BE2C (cell line): Measurements from ENCODE around the gene OCA2.

Experiments
- DNase-seq: peaks from one replicate; pipeline ENCODE4 v3.0.0-alpha.2; 2020
- H3K27me3 ChIP-seq: fragments of 250-450 bp; sonication (Bioruptor Pico); 2 replicates; pipeline ENCODE4 v1.5.1; 2020; ENCODE audit warnings: mild to moderate bottlenecking
- H3K36me3 ChIP-seq: fragments of 250-450 bp; sonication (Bioruptor Pico); 2 replicates; pipeline ENCODE4 v1.5.1; 2020; ENCODE audit warnings: mild to moderate bottlenecking
- H3K4me1 ChIP-seq: fragments of 250-450 bp; sonication (Bioruptor Pico); 2 replicates; pipeline ENCODE4 v1.5.1; 2020
- H3K4me3 ChIP-seq: 2 replicates; pipeline ENCODE4 v1.5.1; 2011; ENCODE audit warnings: low read depth, low read length
- H3K9me3 ChIP-seq: fragments of 250-450 bp; sonication (Bioruptor Pico); 2 replicates; pipeline ENCODE4 v1.5.1; 2020
- TF ChIP-seq, protein P1 (sequence below): IDR thresholded peaks from 2 replicates; pipeline ENCODE4 v1.5.1; 2012; ENCODE audit warnings: mild to moderate bottlenecking, low read depth, low read length

Gene OCA2

DNA sequence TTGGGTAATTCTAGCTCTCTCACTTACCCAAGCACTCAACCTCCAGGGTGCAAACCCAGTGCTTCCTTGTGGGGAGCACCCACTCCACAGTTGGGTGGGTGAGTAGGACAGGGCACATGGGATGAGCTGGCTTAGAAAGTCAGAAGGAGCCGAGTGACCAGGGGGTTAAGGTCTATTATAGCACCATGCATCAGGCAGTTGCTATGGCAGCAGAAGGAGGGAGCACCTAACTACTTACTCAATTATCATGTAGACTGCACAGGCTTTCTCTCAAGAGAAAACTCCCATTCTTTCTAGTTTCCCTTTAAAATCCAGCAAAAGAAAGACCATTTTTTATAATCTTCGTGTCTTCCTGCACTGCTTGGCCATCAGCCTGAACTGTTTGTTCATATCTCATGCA is 163.0 kb downstream of the OCA2 start:
- no peaks in the 10 kb centered on the region for H3K9me3 ChIP-seq
- no peaks in the 10 kb centered on the region for H3K36me3 ChIP-seq
- no peak for DNase-seq
- H3K27me3 ChIP-seq = no peaks in the 10 kb centered on the region
- no peak overlapping the region for H3K4me3 ChIP-seq
- TF ChIP-seq, protein P1, sequence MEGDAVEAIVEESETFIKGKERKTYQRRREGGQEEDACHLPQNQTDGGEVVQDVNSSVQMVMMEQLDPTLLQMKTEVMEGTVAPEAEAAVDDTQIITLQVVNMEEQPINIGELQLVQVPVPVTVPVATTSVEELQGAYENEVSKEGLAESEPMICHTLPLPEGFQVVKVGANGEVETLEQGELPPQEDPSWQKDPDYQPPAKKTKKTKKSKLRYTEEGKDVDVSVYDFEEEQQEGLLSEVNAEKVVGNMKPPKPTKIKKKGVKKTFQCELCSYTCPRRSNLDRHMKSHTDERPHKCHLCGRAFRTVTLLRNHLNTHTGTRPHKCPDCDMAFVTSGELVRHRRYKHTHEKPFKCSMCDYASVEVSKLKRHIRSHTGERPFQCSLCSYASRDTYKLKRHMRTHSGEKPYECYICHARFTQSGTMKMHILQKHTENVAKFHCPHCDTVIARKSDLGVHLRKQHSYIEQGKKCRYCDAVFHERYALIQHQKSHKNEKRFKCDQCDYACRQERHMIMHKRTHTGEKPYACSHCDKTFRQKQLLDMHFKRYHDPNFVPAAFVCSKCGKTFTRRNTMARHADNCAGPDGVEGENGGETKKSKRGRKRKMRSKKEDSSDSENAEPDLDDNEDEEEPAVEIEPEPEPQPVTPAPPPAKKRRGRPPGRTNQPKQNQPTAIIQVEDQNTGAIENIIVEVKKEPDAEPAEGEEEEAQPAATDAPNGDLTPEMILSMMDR = no peak
- H3K4me1 ChIP-seq = no peaks in the 10 kb centered on the region

DNA sequence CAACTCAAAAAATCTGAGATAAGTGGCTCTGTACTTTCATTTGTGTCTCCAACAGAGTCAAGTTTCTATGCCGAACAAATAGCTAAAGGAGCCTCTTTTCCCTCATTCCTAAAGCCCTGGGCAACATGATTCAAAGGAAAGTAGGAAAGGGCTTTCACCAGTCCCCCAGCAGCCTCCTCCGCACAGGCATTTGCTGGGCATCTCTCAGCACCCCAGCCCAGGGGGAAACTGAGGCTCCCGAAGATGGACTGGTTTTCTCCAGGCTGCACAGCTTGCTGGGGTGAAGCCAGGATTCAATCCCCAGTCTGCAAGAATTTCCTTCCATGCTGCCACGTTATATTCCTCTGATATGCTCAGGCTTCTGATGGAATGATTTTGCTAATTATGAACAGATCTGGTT is 163.8 kb downstream of the OCA2 start:
- H3K27me3 ChIP-seq = no peaks in the 10 kb centered on the region
- no peak for DNase-seq
- H3K9me3 ChIP-seq = no peaks in the 10 kb centered on the region
- no peaks in the 10 kb centered on the region for H3K4me1 ChIP-seq
- no peak overlapping the region for H3K4me3 ChIP-seq
- TF ChIP-seq, protein P1 = no peak
- H3K36me3 ChIP-seq = no peaks in the 10 kb centered on the region

DNA sequence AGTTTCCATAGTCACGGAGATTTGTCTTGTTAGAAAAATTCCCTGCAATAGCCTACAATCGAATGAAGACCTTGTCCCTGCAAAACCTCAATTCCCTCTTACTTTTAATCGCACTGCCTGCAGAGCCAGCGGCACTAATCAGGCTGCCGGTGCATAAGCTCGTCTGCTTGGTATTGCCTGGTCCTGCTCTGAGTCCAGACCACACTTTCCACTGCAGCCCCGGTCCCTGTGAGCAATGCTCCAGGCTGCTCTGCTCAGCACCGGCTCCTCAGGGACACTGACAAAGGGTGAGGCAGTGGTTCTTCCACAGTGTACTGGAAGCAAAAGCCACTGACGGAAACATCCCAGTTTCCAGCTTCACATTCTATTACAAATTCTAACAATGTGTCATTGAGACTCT is 164.3 kb downstream of the OCA2 start:
- TF ChIP-seq, protein P1 = no peak
- Histone ChIP-seq H3K9me3 (no peaks in the 10 kb centered on the region), H3K36me3 (no peaks in the 10 kb centered on the region), H3K27me3 (no peaks in the 10 kb centered on the region), H3K4me1 (no peaks in the 10 kb centered on the region), H3K4me3 (no peak overlapping the region)
- no peak for DNase-seq

DNA sequence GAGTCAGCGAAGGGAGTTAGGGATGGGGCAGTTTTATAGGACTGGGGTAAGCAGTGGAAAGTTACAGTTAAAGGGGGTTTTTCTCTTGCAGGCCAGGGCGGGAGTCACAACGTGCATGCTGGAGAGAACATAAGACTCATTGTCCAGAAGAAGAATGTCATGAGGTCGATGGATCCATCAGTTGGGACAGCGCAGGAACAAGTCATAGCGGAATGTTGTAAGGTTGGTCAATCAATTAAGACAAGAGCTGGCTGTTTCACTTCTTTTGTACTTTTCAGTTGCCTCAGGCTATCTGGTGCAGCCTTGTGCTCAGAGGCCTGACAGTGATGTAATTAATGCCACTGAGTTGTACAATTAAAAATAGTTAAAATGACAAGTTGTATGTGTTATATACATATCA is 165.6 kb downstream of the OCA2 start:
- Histone ChIP-seq H3K4me1 (no peaks in the 10 kb centered on the region), H3K9me3 (no peaks in the 10 kb centered on the region), H3K27me3 (no peaks in the 10 kb centered on the region), H3K36me3 (no peaks in the 10 kb centered on the region), H3K4me3 (no peak overlapping the region)
- TF ChIP-seq, protein P1 = no peak
- DNase-seq = no peak

DNA sequence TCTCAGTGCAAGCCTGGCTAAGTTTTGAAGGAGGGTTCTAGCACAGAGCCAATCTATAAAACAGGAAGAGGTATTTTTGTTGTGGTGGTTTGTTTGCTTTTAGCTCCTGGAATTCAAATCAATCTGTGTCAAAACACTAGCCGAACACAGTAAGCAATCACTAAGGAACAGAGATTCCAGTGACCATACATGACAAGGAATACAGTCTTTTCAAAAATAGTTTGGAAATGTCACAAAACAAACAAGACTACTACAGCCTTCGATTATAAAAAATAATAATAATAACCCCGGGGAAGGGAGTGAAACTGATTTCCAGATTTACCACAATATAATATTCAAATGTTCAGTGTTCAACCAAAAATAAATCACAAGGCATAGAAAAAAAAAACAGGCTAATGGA is 166.5 kb downstream of the OCA2 start:
- no peak overlapping the region for H3K4me3 ChIP-seq
- no peaks in the 10 kb centered on the region for H3K36me3 ChIP-seq
- H3K27me3 ChIP-seq = no peaks in the 10 kb centered on the region
- TF ChIP-seq, protein P1 = no peak
- DNase-seq = no peak
- H3K9me3 ChIP-seq = no peaks in the 10 kb centered on the region
- H3K4me1 ChIP-seq = no peaks in the 10 kb centered on the region

DNA sequence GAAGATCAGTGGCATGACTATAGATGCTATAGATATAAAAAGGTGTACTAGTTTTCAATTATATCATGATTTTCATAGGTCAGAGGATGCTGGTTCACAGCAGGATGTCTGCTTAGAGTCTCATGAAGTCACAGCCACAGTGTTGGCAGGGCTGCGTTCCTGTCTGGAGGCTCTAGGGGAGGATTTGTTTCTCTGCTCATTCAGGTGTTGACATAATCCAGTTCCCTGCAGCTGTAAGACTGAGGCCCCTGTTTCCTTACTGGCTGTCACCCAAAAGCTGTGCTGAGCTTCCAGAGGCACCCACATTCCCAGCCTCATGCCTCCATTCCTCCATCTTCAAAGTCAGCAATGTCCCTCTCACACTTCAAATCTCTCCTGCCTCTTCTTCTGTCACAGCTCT is 170.7 kb downstream of the OCA2 start:
- H3K9me3 ChIP-seq = no peaks in the 10 kb centered on the region
- DNase-seq = no peak
- H3K27me3 ChIP-seq = no peaks in the 10 kb centered on the region
- no peaks in the 10 kb centered on the region for H3K4me1 ChIP-seq
- no peak overlapping the region for H3K4me3 ChIP-seq
- TF ChIP-seq, protein P1 = no peak
- no peaks in the 10 kb centered on the region for H3K36me3 ChIP-seq
